Adrenal gland (tissue), 12 donors: ENCODE results near the gene DPYD. TPM values are rescaled to one million over a fixed set of nuclear protein-coding genes. Genes with fewer than 3 reads are reported as not detected.
A peak's percentile ranks its signal among the peaks of the same experiment; 100 is the strongest.

Source experiments
- DNase-seq, 7 donors: peaks; one replicate each; pipeline ENCODE4 v3.0.0-alpha.2; 2019 to 2020
- H3K27ac ChIP-seq, 5 donors: fragments of 200-600 bp; sonication (generic) in 4 of 5; 1 replicate in 3 of 5; 2 replicates in 2 of 5; pipeline versions ENCODE4 v1.5.1 to v1.8.0; 2016 to 2020; ENCODE audit warnings: mild to moderate bottlenecking in 1 of 5
- H3K27me3 ChIP-seq: fragments of 200-600 bp; 2 replicates; pipeline ENCODE4 v1.8.0; 2021
- H3K36me3 ChIP-seq, 2 donors: fragments of 200-600 bp; replicated peaks in 1 of 2; 1 replicate in 1 of 2; 2 replicates in 1 of 2; pipeline versions ENCODE4 v1.5.1 to v1.8.0; 2018 to 2022
- H3K4me1 ChIP-seq, 2 donors: fragments of 200-600 bp; replicated peaks in 1 of 2; 1 replicate in 1 of 2; 2 replicates in 1 of 2; pipeline versions ENCODE4 v1.5.1 to v1.8.0; 2018 to 2021
- H3K4me3 ChIP-seq, 4 donors: fragments of 200-600 bp; sonication (generic) in 3 of 4; one replicate each; pipeline ENCODE4 v1.5.1; 2016 to 2018
- H3K9me3 ChIP-seq, 3 donors: fragments of 200-600 bp; sonication (generic) in 1 of 3; replicated peaks in 1 of 3; 1 replicate in 2 of 3; 2 replicates in 1 of 3; pipeline versions ENCODE4 v1.5.1 to v1.8.0; 2016 to 2021
- POLR2A ChIP-seq, 2 donors: fragments of 450-650 bp; IDR thresholded peaks; one replicate each; pipeline ENCODE4 v1.6.1; 2017; ENCODE audit warnings: antibody characterized with exemption in 2 of 2, mild to moderate bottlenecking in 2 of 2, moderate library complexity in 1 of 2
- WGBS, 4 donors: extraction: QIAGEN DNeasy Blood & Tissue Kit in 2 of 4; methylation state at CpG; one replicate each; pipeline versions ENCODE4 v1.1.5 to v1.1.7; 2013 to 2017; 5-methylcytosine and 5-hydroxymethylcytosine counted together
- intact Hi-C, 2 donors: fragments of 100-400 bp; cut with DNase I; formaldehyde crosslinking; loops; one replicate each; pipeline versions ENCODE4 v1.14.1 to v1.15.0; 2022 to 2023
- polyA plus RNA-seq, 3 donors: library from polyadenylated mRNA; stranded (reverse); fragments of 200-250 nt in 2 of 3; fragments of 350-450 nt in 1 of 3; fragmentation: Illumina TruSeq in 1 of 3; extraction: RNeasy Lipid Tissue Mini Kit (QIAGEN cat#74804) in 1 of 3; gene quantifications; one replicate each; pipeline ENCODE4 v1.2.3, GENCODE V29; 2013 to 2014
- total RNA-seq, 9 donors: library from RNA; depleted of rRNA in 4 of 9; stranded (reverse); fragments of >200 nt in 4 of 9; fragments of 120-200 nt in 1 of 9; fragmentation: NEBNext Ultra II Directional in 1 of 9; extraction: Animal tissue kit (Norgen Biotek cat#: 25700) in 1 of 9; gene quantifications; one replicate each; pipeline versions ENCODE4 v1.1.0 to v1.2.4, GENCODE V29; 2013 to 2023
- TF ChIP-seq, protein P1 (sequence below), 6 experiments: fragments of 450-650 bp in 4 of 6; fragments of 200-600 bp in 2 of 6; sonication (generic) in 1 of 6; IDR thresholded peaks; 1 replicate in 5 of 6; 2 replicates in 1 of 6; pipeline versions ENCODE4 v1.5.1 to v1.8.0; 2016 to 2021; ENCODE audit warnings: antibody characterized with exemption in 6 of 6, mild to moderate bottlenecking in 2 of 6, moderate library complexity in 1 of 6
- donor health status: healthy with polysubstance abuse.
- donor health status: Bipolar disorder and iron deficiency.
- donor health status: DM: yes; HTN: yes; CAD: no.
- donor health status: DM: no; HTN: no; CAD: no.
- donor health status: DM: no; HTN: no; CAD: no.
- donor health status: DM: yes; HTN: yes; CAD: no.

The DPYD gene
- total and polyA plus RNA-seq, 12 donors: 6.6 to 73.1 (median 30.2) TPM

DNA sequence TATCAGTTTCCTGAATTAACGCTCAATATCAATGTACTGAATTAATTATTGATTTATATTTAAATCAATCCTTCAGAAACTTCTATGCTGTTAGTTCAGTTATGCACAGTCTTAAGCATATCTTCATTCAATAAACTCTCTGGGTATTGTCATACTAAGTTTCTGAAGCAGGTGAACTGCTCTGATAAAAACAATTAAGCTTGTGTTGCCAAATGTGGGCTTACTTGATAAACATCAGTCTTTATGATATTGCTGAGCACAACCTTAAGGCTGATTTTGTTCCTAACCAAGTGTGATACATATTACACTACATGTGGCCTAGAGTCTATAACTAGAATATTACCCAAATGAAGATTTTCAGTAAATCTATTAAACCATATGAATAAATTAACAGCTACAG is 67.6 kb downstream of the DPYD start:
- peaks cover 8 to 23% of the 10 kb centered on the region in 2 donors for H3K4me1 ChIP-seq
- DNase-seq: no peak
- WGBS, 4 donors: 96 to 100% (median 98%) methylated on average over 1 of the region's 1 CpG
- intact Hi-C loops: no loop called here
- H3K27ac ChIP-seq: no peak overlapping the region
- no peak overlapping the region for H3K4me3 ChIP-seq
- H3K27me3 ChIP-seq: no peaks in the 10 kb centered on the region
- no peak for TF ChIP-seq POLR2A (IDR thresholded peaks at IDR 0.05)
- TF ChIP-seq, protein P1, sequence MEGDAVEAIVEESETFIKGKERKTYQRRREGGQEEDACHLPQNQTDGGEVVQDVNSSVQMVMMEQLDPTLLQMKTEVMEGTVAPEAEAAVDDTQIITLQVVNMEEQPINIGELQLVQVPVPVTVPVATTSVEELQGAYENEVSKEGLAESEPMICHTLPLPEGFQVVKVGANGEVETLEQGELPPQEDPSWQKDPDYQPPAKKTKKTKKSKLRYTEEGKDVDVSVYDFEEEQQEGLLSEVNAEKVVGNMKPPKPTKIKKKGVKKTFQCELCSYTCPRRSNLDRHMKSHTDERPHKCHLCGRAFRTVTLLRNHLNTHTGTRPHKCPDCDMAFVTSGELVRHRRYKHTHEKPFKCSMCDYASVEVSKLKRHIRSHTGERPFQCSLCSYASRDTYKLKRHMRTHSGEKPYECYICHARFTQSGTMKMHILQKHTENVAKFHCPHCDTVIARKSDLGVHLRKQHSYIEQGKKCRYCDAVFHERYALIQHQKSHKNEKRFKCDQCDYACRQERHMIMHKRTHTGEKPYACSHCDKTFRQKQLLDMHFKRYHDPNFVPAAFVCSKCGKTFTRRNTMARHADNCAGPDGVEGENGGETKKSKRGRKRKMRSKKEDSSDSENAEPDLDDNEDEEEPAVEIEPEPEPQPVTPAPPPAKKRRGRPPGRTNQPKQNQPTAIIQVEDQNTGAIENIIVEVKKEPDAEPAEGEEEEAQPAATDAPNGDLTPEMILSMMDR (IDR thresholded peaks at IDR 0.05): no peak
- H3K9me3 ChIP-seq: peaks cover 0 to 5% (median 0%) of the 10 kb centered on the region in 3 donors
- H3K36me3 ChIP-seq: no peaks in the 10 kb centered on the region

DNA sequence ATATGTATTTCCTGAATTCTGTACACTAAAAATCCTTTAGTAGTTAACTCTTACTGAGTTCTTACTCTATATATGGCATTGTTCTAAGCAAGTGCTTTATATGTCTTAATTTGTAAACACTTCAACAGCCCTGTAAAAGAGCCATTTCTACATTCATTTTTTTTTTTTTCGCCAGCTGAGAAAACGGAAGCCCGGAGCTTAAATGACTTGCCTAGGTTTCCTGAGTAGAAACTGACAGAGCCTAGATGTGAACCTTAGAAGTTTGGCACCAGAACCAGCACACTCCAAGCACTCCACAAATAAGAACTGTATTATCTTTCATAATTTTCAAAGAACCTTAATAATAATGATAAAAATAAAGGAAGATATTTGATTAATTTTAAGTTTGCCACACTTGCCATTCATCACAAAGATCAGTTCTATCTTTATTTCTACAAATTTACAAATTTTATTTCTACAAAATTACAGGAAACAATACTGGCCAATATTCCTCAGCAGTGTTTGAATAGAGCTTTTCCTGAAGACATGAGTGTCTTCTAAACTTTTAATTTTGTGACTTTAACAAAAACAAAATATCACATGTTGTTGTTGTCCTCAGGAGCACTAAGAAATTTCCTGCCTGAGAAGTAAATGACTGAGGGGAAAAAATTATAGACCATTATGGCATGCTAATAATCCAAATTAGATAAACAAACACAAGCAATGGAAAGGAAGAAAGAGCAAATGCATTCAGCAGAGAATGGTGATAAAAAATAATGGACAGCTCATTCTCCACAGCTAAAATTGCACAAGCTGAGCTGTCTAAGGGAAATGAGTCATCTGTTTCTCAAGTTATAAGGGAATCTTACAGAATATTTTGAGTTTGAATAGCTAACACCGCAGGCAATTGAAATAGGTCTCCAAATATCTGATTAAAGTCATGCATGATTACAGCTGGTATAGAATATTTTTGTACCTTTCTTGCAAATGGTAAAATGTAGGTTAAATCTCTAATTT is 71.2 kb downstream of the DPYD start:
- no peaks in the 10 kb centered on the region for H3K36me3 ChIP-seq
- no peak for DNase-seq
- TF ChIP-seq, protein P1 (IDR thresholded peaks at IDR 0.05): no peak
- peaks cover 8 to 23% of the 10 kb centered on the region in 2 donors for H3K4me1 ChIP-seq
- WGBS, 4 donors: 50 to 62% (median 53%) methylated on average over 4 of the region's 4 CpGs
- no peaks in the 10 kb centered on the region for H3K27me3 ChIP-seq
- intact Hi-C loops: no loop called here
- H3K9me3 ChIP-seq: peaks cover 0 to 5% (median 0%) of the 10 kb centered on the region in 3 donors
- H3K4me3 ChIP-seq: no peak overlapping the region
- peak overlapping the region in 1 of 5 donors; percentile 10 for H3K27ac ChIP-seq

DNA sequence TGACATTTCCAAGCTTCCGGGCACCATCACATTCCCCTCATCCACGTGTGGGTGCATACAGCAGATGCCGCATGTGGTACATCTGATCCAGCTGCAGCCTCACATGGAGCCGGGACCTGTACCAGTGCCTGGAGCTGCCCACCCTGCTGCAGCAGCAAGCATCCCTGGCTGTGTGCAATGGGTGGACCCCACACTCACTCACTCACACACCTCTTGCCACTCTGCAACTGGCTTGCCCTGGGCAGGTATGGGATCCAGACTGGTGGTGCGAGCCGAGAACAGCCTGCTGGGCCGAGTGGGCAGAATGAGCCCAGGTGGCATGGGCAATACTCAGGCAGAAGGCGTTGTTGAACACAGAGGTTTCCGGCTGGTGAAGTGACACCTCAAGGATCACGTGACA is 75.0 kb downstream of the DPYD start:
- Histone ChIP-seq H3K4me1 (peaks cover 8 to 21% of the 10 kb centered on the region in 2 donors), H3K9me3 (no peaks in the 10 kb centered on the region), H3K4me3 (no peak overlapping the region), H3K36me3 (no peaks in the 10 kb centered on the region), H3K27me3 (no peaks in the 10 kb centered on the region), H3K27ac (no peak overlapping the region)
- TF ChIP-seq POLR2A (IDR thresholded peaks at IDR 0.05): no peak
- TF ChIP-seq, protein P1 (IDR thresholded peaks at IDR 0.05): no peak
- intact Hi-C loops: no loop called here
- DNase-seq: no peak
- 95 to 99% (median 96%) methylated on average over 6 to 10 of the region's 10 CpGs for WGBS, 4 donors

DNA sequence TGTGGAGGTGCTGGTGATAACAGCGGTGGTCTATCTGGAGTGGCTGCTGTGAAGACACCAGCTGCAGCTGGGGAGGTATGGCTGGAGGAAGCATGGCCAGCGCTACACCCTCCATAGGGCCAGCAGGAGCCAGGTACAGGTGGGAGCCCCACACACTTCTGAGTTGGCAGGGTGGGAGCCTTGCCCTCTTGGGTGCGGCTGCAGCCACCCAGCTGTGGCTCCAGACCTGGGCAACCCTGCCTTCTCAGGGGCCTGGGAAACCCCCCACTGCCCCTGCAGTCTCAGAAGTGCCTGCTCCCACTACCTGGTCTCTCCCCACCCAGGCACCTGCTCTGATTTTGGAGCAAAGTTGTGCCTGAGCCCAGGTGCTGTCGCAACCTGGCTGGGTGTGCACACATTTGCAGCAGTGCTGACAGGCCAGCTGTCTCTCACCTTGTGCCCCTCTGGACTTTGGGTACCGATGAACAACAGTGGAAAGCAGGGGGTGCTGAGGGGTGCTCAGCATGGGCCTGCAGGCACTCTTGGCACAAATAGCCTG is 76.2 kb downstream of the DPYD start:
- no peaks in the 10 kb centered on the region for H3K9me3 ChIP-seq

More for the DNA sequence above, 76.2 kb downstream of the DPYD start:
- Histone ChIP-seq H3K4me1 (peaks cover 0 to 9% of the 10 kb centered on the region in 2 donors), H3K4me3 (no peak overlapping the region), H3K36me3 (no peaks in the 10 kb centered on the region), H3K27me3 (no peaks in the 10 kb centered on the region), H3K27ac (no peak overlapping the region)
- WGBS, 4 donors: 88 to 99% (median 94%) methylated on average over 2 to 5 of the region's 5 CpGs
- peak in 2 of 7 donors; percentile 14 to 30 for DNase-seq
- intact Hi-C loops: no loop called here
- no peak for TF ChIP-seq POLR2A (IDR thresholded peaks at IDR 0.05)
- TF ChIP-seq, protein P1 (IDR thresholded peaks at IDR 0.05): no peak
